Inflammatory macrophage treated with lipopolysaccharide for 4 hours (primary cell): ENCODE data around the gene IPO11.
"Not testable (repeated sequence)": the region's sequence is repeated elsewhere in the genome, so short reads cannot be mapped to it uniquely, and the experiment has no call there.

ENCODE experiments used
- DNase-seq: peaks from one replicate; pipeline ENCODE4 v3.0.0-alpha.2; 2020

Gene IPO11

GRCh38 chr5:62450259-62450658 is 37.7 kb downstream of the IPO11 start:
- DNase-seq, result no peak

DNA sequence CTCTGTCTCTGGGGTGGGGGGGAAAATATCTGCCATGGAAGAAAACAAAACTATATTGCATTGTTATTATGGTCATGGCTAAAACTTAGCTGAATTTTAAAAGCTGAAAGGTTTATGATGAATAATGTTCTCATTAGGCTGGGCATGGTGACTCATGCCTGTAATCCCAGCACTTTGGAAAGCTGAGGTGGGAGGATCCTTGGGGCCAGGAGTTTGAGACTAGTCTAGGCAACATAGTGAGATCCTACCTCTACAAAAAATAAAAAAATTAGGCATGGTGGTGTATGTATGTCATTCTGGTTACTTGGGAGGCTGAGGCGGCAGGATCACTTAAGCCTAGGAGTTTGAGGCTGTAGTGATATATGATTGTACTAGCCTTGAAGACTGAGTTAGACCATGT is 44.5 kb downstream of the IPO11 start:
- DNase-seq, result no peak

- DNase-seq, result peak; percentile 44
Observed at GRCh38 chr5:62460578-62460983, 48.0 kb downstream of the IPO11 start.

- no peak for DNase-seq
Observed at GRCh38 chr5:62461561-62461960, 49.0 kb downstream of the IPO11 start.

GRCh38 chr5:62465985-62466925 is 53.7 kb downstream of the IPO11 start:
- DNase-seq, result no peak

DNA sequence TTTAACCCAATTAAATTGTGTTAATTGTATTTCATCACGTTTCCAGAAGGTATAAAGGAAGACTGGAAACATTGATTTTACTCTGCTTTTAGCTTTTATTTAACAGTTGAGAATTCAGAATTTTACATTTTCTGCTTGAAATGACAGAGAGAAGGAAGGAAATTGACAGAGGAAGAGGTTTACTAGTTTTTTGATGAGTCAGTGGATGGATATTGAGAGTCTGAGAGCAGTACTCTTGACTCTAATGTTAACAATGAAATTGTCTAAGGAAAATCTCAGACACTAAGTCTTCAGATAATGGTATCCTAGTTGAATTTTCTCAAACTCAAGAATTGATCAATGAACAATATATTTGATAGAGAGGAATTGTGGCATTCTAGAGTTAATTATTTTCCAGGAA is 60.6 kb downstream of the IPO11 start:
- DNase-seq, result no peak

DNA sequence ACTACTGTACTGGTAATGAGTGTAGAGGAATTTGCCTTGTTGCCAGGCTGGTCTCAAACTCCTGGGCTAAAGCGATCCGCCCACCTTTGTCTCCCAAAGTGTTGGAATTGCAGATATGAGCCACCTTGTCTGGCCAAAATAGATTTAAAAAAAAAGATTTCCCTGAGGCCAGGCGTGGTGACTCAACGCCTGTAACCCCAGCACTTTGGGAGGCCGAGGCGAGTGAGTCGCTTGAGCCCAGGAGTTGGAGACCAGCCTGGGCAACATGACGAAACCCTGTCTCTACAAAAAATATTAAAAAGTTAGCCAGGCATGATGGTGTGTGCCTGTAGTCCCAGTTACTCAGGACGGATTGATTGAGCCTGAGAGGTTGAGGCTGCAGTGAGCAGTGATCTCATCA is 62.5 kb downstream of the IPO11 start:
- DNase-seq, result no peak

GRCh38 chr5:62477801-62478200 is 65.2 kb downstream of the IPO11 start:
- DNase-seq, result peak; percentile 3

GRCh38 chr5:62483556-62483955 is 71.0 kb downstream of the IPO11 start:
- peak; percentile 13 for DNase-seq

DNA sequence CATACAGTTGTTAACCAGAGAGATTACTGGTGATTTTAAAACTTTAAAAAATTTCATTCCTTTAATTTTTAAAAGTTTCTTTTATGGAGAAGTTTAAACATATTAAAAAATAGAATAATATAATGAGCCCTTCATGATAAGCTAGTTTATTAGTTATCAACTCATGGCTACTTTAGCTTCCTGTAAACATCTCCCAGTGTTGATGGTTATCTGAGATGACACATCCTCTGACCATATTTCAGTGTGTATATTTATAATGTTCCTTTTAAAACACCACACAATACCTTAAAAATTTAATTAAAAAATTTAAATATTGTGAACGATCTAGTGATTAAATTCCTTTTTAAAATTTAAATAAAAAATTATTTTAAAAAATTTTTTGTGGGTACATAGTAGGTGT is 74.1 kb downstream of the IPO11 start:
- no peak for DNase-seq

GRCh38 chr5:62488531-62488930 is 76.0 kb downstream of the IPO11 start:
- no peak for DNase-seq

DNA sequence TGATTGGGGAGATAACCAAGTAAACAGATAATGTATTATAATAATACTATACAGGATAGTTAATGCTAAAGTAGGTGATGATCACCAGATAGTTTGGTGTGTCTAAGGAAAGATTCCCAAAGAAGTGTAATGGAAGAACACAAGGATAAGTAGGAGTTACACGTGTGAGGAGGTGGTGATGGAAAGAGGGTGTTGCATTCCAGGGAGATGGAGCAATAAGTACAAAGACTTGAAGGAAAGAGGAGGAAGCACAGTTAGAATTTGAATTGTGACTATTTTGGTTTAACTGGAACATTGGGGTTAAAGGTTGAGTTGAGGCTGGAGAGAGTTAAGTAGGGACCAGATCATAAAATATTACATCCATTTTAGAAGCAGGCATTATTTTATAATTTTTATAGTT is 76.9 kb downstream of the IPO11 start:
- DNase-seq, result no peak

DNA sequence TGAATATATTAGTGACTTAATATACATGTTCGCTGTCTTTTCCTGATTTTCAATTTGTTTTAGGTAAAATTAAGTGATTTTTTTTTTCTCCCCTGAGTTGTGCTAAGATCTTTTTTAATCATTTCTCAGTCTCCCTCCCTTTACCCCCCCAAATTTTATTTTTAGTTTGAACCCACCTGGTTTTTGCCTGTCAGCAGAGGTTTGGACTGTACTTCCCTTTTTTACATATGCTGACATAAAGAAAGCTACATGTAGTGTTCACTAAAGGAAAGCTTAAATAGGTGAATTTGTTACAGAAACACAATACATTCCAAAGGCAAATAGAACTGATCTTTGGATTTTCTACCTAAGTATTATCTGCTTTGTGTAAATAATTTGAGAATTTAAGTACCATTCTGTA is 82.2 kb downstream of the IPO11 start:
- no peak for DNase-seq

DNA sequence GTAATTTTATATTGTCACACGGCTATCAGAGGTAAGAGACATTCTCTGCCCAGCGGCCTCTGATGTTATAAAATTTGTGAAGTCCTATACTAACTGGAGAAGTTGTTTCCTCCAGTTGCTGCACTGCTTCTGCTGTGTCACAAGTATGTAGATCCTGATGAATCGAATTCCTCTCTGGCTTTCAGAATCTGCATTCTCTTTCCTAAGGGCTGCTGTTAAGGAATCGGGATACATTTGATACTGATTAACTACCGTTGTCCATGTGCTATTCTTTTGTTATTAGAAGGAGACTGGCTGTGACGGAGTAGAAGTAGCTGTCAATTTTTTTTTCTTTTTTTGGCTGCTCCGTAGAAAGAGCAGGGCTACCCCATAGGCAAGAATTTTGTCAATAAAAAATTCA is 84.3 kb downstream of the IPO11 start:
- DNase-seq, result no peak

DNA sequence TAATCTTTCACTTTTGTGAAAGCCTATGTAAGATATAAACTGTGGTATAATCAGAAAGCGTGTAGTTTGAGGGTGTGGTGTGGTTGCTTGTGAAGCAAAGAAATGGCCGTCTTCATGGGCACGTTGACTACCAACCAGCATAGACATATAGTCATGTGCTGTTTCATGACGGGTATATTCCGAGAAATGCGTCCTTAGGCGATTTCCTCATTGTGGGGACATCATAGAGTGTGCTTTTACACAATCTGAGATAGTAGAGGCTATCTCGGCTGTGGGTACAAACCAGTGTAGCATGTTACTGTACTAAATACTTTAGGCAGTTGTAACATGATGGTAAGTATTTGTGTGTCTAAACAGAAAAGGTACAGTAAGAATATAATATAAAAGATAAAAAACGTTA is 86.4 kb downstream of the IPO11 start:
- no peak for DNase-seq

GRCh38 chr5:62499756-62500155 is 87.2 kb downstream of the IPO11 start:
- DNase-seq, result no peak

DNA sequence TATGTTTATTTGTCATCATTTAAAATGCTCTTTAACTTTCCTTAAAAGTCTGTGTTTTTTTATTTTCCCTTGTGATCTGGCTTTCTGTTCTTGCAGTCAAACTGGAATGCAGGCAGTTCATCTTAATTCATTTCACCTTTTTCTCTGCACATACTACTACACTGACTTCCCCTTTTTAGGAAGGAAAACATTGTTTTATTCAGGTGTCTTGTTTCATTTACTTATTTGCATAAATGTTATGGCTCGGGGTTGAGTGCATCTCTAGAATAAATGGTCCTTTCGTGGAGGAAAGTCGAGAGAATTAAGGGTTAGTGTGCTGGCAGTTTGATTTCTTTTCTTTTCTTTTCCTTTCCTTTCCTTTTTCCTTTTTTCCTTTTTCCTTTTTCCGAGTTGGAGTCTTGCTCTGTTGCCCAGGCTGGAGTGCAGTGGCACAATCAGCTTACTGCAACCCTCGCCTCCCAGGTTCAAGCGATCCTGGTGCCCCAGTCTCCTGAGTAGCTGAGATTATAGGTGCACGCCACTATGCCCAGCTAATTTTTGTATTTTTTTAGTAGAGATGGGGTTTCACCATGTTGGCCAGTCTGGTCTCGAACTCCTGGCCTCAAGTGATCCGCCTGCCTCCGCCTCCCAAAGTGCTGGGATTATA is 90.0 kb downstream of the IPO11 start:
- DNase-seq, result no peak

GRCh38 chr5:62504129-62504528 is 91.6 kb downstream of the IPO11 start:
- DNase-seq, result no peak

DNA sequence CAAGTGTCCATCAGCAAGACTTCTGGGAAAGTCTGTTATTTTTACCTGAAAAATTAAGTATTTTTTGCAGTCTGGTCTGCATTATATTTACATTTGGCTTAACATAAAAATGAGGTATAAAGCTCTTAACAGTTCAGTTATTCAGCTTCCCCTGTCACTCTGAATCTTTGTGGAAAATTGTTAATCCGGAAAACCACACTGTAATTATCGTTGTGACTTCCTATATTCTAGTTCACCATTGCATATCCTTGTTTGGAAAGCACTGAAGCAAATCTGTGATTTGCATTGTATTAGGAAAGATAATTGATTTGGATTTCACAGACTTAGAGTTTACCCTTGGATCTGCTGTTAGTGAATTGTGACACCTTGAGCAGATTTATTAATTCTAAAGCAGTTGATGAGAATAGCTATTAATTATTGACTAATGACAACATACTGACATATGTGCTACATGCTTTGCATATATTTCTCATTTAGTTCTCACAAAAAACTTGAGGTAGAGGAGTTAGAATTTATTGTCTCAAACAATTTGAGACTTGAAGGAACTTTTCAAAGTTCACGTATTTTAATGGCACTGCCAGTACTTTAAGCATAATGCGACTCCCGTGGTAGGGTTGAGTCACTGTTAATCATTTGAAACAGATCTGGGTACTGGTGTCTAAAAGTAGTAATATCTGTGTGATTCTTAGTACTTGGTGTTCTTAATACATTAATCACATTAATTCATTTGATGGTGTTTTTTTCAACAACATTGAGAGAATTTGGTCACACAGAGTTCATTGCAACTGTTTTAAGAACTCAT is 94.3 kb downstream of the IPO11 start:
- DNase-seq, result no peak

GRCh38 chr5:62508760-62509159 is 96.2 kb downstream of the IPO11 start:
- DNase-seq, result not testable (repeated sequence)

DNA sequence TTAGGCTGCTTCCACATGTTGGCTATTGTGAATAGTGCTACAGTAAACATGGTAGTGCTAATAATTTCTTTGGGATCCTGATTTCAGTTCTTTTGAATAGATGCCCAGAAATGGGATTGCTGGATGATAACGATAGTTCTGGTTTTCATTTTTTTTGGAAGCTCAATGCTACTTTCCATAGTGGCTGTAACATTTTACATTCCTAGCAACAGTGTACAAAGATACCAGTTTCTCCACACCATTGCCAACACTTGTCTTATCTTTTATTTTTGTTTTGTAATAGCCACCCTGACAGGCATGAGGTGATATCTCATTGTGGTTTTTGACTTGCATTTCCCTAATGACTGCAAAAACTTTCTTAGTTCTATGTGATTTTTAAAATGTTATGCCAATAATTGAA is 97.2 kb downstream of the IPO11 start:
- DNase-seq, result no peak

DNA sequence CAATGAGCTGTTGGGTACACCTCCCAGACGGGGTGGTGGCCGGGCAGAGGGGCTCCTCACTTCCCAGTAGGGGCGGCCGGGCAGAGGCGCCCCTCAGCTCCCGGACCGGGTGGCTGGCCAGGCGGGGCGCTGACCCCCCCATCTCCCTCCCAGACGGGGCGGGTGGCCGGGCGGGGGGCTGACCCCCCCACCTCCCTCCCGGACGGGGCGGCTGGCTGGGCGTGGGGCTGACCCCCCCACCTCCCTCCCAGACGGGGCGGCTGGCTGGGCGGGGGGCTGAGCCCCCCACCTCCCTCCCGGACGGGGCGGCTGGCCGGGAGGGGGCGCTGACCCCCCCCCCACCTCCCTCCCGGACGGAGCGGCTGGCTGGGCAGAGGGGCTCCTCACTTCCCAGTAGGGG is 100.5 kb downstream of the IPO11 start:
- not testable (repeated sequence) for DNase-seq

- no peak for DNase-seq
Observed at GRCh38 chr5:62514510-62515119, 102.1 kb downstream of the IPO11 start.
